GM12878 (cell line): ENCODE results near the gene PSORS1C2. TPM values are rescaled to one million over a fixed set of nuclear protein-coding genes. Genes with fewer than 3 reads are reported as not detected.

Experiments used
- ATAC-seq: fragments of 200-7000 bp; cut with Tn5 transposase; 3 replicates; pipeline ENCODE4 v1.9.1; 2020; ENCODE audit warnings: mild to moderate bottlenecking, moderate library complexity
- BruUV-seq: library from RNA; stranded (reverse); fragments of 400-500 nt; replicated peaks from 2 replicates; lab custom pipeline; 2021; lab: Mats Ljungman, UMichigan
- CTCF ChIA-PET: fragments of 300-600 bp; sonication (Branson Sonifier 250); formaldehyde crosslinking; extraction: SDS; loops from one replicate; lab custom pipeline; 2021; ENCODE audit warnings: inconsistent platforms; lab: Yijun Ruan, JAX
- POLR2A ChIA-PET: fragments of 350-600 bp; formaldehyde crosslinking; extraction: SDS; loops from one replicate; lab custom pipeline; 2021; ENCODE audit warnings: inconsistent platforms; lab: Charles Lee
- RAD21 ChIA-PET: fragments of 300-600 bp; sonication (Branson Sonifier 250); formaldehyde crosslinking; loops from one replicate; lab custom pipeline; 2023; ENCODE audit warnings: antibody characterized with exemption; ENCODE audit not compliant: unreplicated experiment; lab: Charles Lee
- SMC1A ChIA-PET: fragments of 300-600 bp; sonication (Branson Sonifier 250); formaldehyde crosslinking; loops from one replicate; lab custom pipeline; 2023; ENCODE audit not compliant: unreplicated experiment, uncharacterized antibody; lab: Charles Lee
- DNase-seq: peaks from one replicate; pipeline ENCODE4 v3.0.0-alpha.2; 2011; ENCODE audit warnings: low read depth, low spot score
- FAIRE-seq: peaks from 3 replicates; lab custom pipeline; 2011; peaks lifted over from hg19 to GRCh38; lab: Jason Lieb, UNC
- H2AFZ ChIP-seq: 2 replicates; pipeline ENCODE4 v1.6.0; 2011; ENCODE audit warnings: low read depth, low read length, control low read depth; ENCODE audit not compliant: control insufficient read depth
- H3K27ac ChIP-seq: 2 replicates; pipeline ENCODE4 v1.5.1; 2011; ENCODE audit warnings: control low read depth; ENCODE audit not compliant: control insufficient read depth, insufficient read depth
- H3K27me3 ChIP-seq, 2 experiments: replicated peaks in 1 of 2; 2 replicates each; pipeline versions ENCODE4 v1.6.0 to v1.6.1; 2011; ENCODE audit warnings: low read length in 1 of 2; ENCODE audit not compliant: control insufficient read depth in 2 of 2, insufficient read depth in 2 of 2
- H3K36me3 ChIP-seq, 2 experiments: 2 replicates each; pipeline ENCODE4 v1.5.1; 2011; ENCODE audit warnings: low read length in 1 of 2; ENCODE audit not compliant: control insufficient read depth in 2 of 2, insufficient read depth in 2 of 2
- H3K4me1 ChIP-seq: 2 replicates; pipeline ENCODE4 v1.6.1; 2011; ENCODE audit warnings: mild to moderate bottlenecking, low read length, moderate library complexity, mixed read lengths; ENCODE audit not compliant: control insufficient read depth, insufficient read depth
- H3K4me2 ChIP-seq: 2 replicates; pipeline ENCODE4 v1.6.0; 2011; ENCODE audit warnings: control low read depth; ENCODE audit not compliant: control insufficient read depth, insufficient read depth
- H3K4me3 ChIP-seq: fragments of 200-600 bp; sonication (generic); 2 replicates; pipeline ENCODE4 v1.5.1; 2016
- H3K79me2 ChIP-seq: 2 replicates; pipeline ENCODE4 v1.6.0; 2011; ENCODE audit warnings: low read length; ENCODE audit not compliant: control insufficient read depth, insufficient read depth
- H3K9ac ChIP-seq: 2 replicates; pipeline ENCODE4 v1.8.0; 2011; ENCODE audit warnings: low read length, control low read depth, mixed read lengths; ENCODE audit not compliant: control insufficient read depth, insufficient read depth
- H3K9me3 ChIP-seq: replicated peaks from 3 replicates; pipeline ENCODE4 v1.5.1; 2011; ENCODE audit warnings: mild to moderate bottlenecking, low read length; ENCODE audit not compliant: control insufficient read depth, insufficient read depth
- H4K20me1 ChIP-seq: 2 replicates; pipeline ENCODE4 v1.6.0; 2011; ENCODE audit not compliant: control insufficient read depth, insufficient read depth
- NFYA ChIP-seq: IDR thresholded peaks from 2 replicates; pipeline ENCODE4 v1.6.1; 2011; ENCODE audit warnings: low read depth, mild to moderate bottlenecking, low read length, improper control_type of control experiment, borderline replicate concordance
- SPI1 ChIP-seq: IDR thresholded peaks from 2 replicates; pipeline ENCODE4 v1.6.1; 2011; ENCODE audit warnings: low read depth, mild to moderate bottlenecking, low read length, moderate library complexity, borderline replicate concordance; ENCODE audit not compliant: insufficient read depth
- ZNF384 ChIP-seq: IDR thresholded peaks from 2 replicates; pipeline ENCODE4 v1.6.1; 2012; ENCODE audit warnings: low read depth, mild to moderate bottlenecking, low read length, improper control_type of control experiment, borderline replicate concordance
- WGBS: methylation state at CpG from one replicate; pipeline ENCODE4 v1.1.6; 2016; ENCODE audit warnings: low lambda C conversion rate; ENCODE audit not compliant: insufficient replicate concordance, insufficient coverage; ENCODE audit errors: missing lambda C conversion rate; 5-methylcytosine and 5-hydroxymethylcytosine counted together
- in situ Hi-C: fragments of 300-500 bp; cut with MboI; formaldehyde crosslinking; loops from 9 replicates; pipeline ENCODE4 v1.14.3; 2018; ENCODE audit warnings: mixed read lengths
- intact Hi-C: fragments of 100-400 bp; cut with micrococcal nuclease; formaldehyde crosslinking; loops from one replicate; pipeline ENCODE4 v1.14.2; 2022; ENCODE audit not compliant: unreplicated experiment
- polyA plus RNA-seq, 11 experiments: library from polyadenylated mRNA; depleted of rRNA in 4 of 11; unstranded in 6 of 11; stranded (reverse) in 5 of 11; fragments of >200 nt; fragmentation: Nextera tagmentation in 4 of 11; fragmentation: Illumina TruSeq in 1 of 11; extraction: Ambion mirVana in 4 of 11; extraction: Trizol in 1 of 11; gene quantifications; 1 replicate in 1 of 11; 2 replicates in 10 of 11; pipeline versions ENCODE4 v1.2.1 to v1.2.3, GENCODE V29; 2011 to 2016; ENCODE audit warnings: inconsistent platforms in 2 of 11, missing spikeins in 2 of 11, low read depth in 1 of 11
- total RNA-seq, 4 experiments: library from RNA; depleted of rRNA in 3 of 4; stranded (reverse); fragments of >200 nt in 3 of 4; fragmentation: Illumina TruSeq in 1 of 4; extraction: Trizol in 1 of 4; gene quantifications; 2 replicates each; pipeline versions ENCODE4 v1.2.1 to v1.2.3, GENCODE V29; 2013 to 2021

Gene PSORS1C2
- total and polyA plus RNA-seq, 10 of the 15 experiments (the other 5 are each of a cell fraction or from before 2014, with no cell fraction given) = not detected

GRCh38 chr6:31115941-31116560 is 22.8 kb downstream of the PSORS1C2 start:
- H3K9ac ChIP-seq = no peak overlapping the region
- H3K4me2 ChIP-seq = no peak overlapping the region
- H3K36me3 ChIP-seq = no peaks in the 10 kb centered on the region
- TF ChIP-seq NFYA (no peak), ZNF384 (no peak), SPI1 (no peak)
- no peaks in the 10 kb centered on the region for H3K4me1 ChIP-seq
- no peak overlapping the region for H3K27ac ChIP-seq
- H3K9me3 ChIP-seq = no peaks in the 10 kb centered on the region
- H3K27me3 ChIP-seq = peaks cover 3% of the 10 kb centered on the region in 2 experiments; a peak in 3 of 4 replicates
- no peak overlapping the region for H3K4me3 ChIP-seq
- 32% methylated on average over 12 of the region's 12 CpGs for WGBS
- ChIA-PET RAD21 (interaction anchor here (1.0 kb wide), 1 partner anchor 11 kb away, joined by 3 read pairs; no protein-coding TSS in a partner anchor), POLR2A (no interaction called here), SMC1A (interaction anchor here (1.0 kb wide), 2 partner anchors 16 to 29 kb away, joined by 3 to 5 read pairs; no protein-coding TSS in a partner anchor), CTCF (interaction anchor here (1.0 to 3.0 kb wide), 4 partner anchors 11 to 36 kb away, joined by 3 to 11 read pairs (median 6); no protein-coding TSS in a partner anchor)
- H2AFZ ChIP-seq = no peak overlapping the region
- in situ Hi-C loops = no loop called here
- ATAC-seq (no peak), DNase-seq (no peak), FAIRE-seq (no peak)
- no peaks in the 10 kb centered on the region for H4K20me1 ChIP-seq
- H3K79me2 ChIP-seq = no peaks in the 10 kb centered on the region
- no TSS peak for BruUV-seq
- intact Hi-C loops = no loop called here
